ENCODE data around the gene POMGNT2. TPM values are rescaled to one million over a fixed set of nuclear protein-coding genes. Genes with fewer than 3 reads are reported as not detected.
"Not testable (repeated sequence)": the region's sequence is repeated elsewhere in the genome, so short reads cannot be mapped to it uniquely, and the experiment has no call there.

Gene POMGNT2
- total RNA-seq, 3 donors from 2014 or later: 14.6 to 19.0 (median 18.4) TPM

DNA sequence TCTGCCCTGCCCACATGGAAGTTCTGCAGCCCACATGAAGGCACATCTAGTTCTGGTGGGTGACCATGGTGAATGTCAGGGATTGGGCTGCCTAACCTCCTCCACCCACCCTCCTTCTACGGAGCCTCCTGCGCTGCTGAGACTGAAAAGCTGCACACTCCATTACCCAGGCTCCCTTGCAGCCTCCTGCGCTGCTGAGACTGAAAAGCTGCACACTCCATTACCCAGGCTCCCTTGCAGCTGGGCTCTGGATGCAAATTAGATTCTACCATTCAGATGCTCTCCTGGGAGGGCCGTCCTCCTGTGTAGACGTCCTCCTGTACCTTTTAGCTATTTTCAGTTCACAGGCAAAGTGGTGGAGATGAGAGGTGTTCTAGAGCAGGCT is 32.1 kb downstream of the POMGNT2 start:
- H3K9me3 ChIP-seq: no peaks in the 10 kb centered on the region
- intact Hi-C loops (cut with DNase I; ENCODE audit: low total_unique reads): no loop called here
- no peak overlapping the region for H3K4me3 ChIP-seq
- TF ChIP-seq, protein P1, sequence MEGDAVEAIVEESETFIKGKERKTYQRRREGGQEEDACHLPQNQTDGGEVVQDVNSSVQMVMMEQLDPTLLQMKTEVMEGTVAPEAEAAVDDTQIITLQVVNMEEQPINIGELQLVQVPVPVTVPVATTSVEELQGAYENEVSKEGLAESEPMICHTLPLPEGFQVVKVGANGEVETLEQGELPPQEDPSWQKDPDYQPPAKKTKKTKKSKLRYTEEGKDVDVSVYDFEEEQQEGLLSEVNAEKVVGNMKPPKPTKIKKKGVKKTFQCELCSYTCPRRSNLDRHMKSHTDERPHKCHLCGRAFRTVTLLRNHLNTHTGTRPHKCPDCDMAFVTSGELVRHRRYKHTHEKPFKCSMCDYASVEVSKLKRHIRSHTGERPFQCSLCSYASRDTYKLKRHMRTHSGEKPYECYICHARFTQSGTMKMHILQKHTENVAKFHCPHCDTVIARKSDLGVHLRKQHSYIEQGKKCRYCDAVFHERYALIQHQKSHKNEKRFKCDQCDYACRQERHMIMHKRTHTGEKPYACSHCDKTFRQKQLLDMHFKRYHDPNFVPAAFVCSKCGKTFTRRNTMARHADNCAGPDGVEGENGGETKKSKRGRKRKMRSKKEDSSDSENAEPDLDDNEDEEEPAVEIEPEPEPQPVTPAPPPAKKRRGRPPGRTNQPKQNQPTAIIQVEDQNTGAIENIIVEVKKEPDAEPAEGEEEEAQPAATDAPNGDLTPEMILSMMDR (IDR thresholded peaks at IDR 0.05): no peak
- no peak for TF ChIP-seq POLR2AphosphoS5 (IDR thresholded peaks at IDR 0.05)
- no peak for TF ChIP-seq POLR2A (IDR thresholded peaks at IDR 0.05)
- H3K27ac ChIP-seq: no peak overlapping the region
- no peak for DNase-seq (ENCODE audit: low spot score in 2 of 2)
- no peaks in the 10 kb centered on the region for H3K36me3 ChIP-seq
- H3K27me3 ChIP-seq: no peaks in the 10 kb centered on the region
- H3K4me1 ChIP-seq: no peaks in the 10 kb centered on the region

DNA sequence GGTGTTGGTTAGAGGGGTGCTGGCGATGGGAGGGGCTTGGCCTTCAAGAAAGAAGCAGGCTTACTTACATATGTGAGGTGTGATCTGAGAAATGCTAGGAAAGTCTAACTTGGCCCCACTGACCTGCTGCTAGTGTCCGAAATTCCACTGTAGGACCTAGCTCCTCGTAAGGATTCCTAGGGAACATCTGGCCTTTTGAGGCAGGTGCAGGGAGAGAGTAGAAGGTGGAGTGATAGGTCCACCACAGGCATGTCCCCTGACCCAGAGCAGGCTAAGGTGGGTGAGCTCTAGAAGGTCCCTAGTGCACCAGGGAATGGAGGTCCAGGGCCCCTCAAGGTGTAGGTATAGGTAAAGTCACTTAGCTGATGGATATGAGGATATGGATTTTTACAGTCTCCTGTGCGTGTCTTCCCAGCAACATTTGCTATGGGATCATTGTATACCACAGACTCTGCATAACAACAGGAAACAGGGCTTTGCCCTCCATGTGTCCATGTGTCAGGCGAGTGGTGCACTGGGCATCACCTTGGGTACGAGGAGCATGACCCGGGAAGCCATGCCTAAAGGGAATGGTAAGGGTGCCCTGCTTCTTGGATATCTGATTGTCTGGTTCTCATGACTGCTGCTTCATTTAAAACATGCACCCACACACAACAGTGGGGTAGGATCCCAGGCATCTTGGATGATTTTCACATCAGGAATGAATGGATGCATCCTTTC is 32.6 kb downstream of the POMGNT2 start:
- no peaks in the 10 kb centered on the region for H3K9me3 ChIP-seq
- TF ChIP-seq POLR2AphosphoS5 (IDR thresholded peaks at IDR 0.05) (no peak), POLR2A (IDR thresholded peaks at IDR 0.05) (no peak)
- TF ChIP-seq, protein P1 (IDR thresholded peaks at IDR 0.05): no peak
- H3K4me3 ChIP-seq: no peak overlapping the region
- no peaks in the 10 kb centered on the region for H3K36me3 ChIP-seq
- no peaks in the 10 kb centered on the region for H3K27me3 ChIP-seq
- intact Hi-C loops (cut with DNase I; ENCODE audit: low total_unique reads): no loop called here
- H3K27ac ChIP-seq: no peak overlapping the region
- H3K4me1 ChIP-seq: no peaks in the 10 kb centered on the region
- no peak for DNase-seq (ENCODE audit: low spot score in 2 of 2)

DNA sequence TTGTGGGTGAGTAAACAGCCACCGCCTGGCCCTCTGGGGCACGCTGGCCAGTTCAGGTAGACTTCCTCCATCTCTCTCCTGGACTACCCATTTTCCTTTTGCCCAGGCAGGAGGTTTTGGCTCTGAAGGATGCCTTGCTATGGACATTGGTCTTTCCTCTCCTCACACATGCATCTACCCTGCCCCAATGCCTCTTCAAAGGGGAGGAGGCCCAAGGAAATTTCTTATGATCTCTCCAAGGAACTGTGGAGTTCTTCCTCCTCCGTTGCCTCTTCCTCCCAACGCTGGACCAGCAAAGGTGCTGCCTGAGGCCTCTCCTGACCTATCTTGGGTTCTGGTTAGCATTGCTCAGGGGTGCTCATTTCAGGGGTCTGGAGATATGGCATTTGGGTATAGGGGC is 33.5 kb downstream of the POMGNT2 start:
- H3K4me1 ChIP-seq: no peaks in the 10 kb centered on the region
- H3K27ac ChIP-seq: no peak overlapping the region
- no peak for TF ChIP-seq POLR2AphosphoS5 (IDR thresholded peaks at IDR 0.05)
- TF ChIP-seq POLR2A (IDR thresholded peaks at IDR 0.05): no peak
- TF ChIP-seq, protein P1 (IDR thresholded peaks at IDR 0.05): no peak
- no peaks in the 10 kb centered on the region for H3K36me3 ChIP-seq
- H3K27me3 ChIP-seq: no peaks in the 10 kb centered on the region
- intact Hi-C loops (cut with DNase I; ENCODE audit: low total_unique reads): no loop called here
- no peak for DNase-seq (ENCODE audit: low spot score in 2 of 2)
- H3K4me3 ChIP-seq: no peak overlapping the region
- H3K9me3 ChIP-seq: no peaks in the 10 kb centered on the region

DNA sequence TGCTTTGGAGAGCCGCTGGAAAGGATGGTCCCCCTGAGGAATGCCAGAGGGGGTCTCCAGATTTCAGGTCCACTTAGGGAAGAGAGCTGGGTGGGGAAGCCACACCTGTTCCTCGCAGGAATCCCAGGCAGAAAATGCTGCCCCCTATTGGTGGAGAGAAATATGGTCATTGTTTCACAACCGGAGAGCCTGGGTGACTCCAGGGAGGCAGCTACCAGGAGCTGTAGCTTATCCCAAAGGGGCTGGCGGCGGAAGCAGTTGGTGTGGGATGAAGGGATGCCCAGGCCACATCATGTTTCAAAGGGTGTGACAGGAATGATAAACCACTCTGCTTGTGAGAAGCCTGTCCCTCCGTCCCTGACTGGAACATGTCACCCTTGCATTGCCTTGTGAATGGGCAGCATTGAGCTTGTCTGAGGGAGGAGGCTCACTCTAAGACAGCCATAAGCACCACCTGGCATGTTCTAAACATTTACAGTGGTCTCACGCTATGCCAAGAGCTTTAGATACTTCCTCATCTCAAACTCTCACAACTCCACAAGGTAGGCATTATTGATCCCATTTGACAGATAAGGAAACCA is 34.5 kb downstream of the POMGNT2 start:
- H3K4me1 ChIP-seq: no peaks in the 10 kb centered on the region
- intact Hi-C loops (cut with DNase I; ENCODE audit: low total_unique reads): no loop called here
- H3K27me3 ChIP-seq: no peaks in the 10 kb centered on the region
- H3K36me3 ChIP-seq: no peaks in the 10 kb centered on the region
- H3K9me3 ChIP-seq: no peaks in the 10 kb centered on the region
- TF ChIP-seq, protein P1 (IDR thresholded peaks at IDR 0.05): no peak
- TF ChIP-seq POLR2A (IDR thresholded peaks at IDR 0.05) (no peak), POLR2AphosphoS5 (IDR thresholded peaks at IDR 0.05) (no peak)
- H3K4me3 ChIP-seq: no peak overlapping the region
- DNase-seq (ENCODE audit: low spot score in 2 of 2): no peak
- no peak overlapping the region for H3K27ac ChIP-seq

DNA sequence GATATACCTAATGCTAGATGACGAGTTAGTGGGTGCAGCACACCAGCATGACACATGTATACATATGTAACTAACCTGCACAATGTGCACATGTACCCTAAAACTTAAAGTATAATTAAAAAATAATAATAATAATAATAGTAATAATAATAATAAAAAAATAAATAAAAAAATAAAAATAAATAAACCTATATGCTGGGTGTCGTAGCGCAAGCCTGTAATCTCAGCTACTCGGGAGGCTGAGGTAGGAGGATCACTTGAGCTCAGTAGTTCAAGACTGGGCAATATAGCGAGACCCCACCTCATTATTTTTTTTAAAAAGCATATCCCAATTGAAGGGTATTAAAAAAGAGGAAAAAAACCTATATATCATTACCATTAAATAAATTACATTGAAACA is 35.2 kb downstream of the POMGNT2 start:
- DNase-seq (ENCODE audit: low spot score in 2 of 2); H3K27ac ChIP-seq; H3K9me3 ChIP-seq; intact Hi-C loops (cut with DNase I; ENCODE audit: low total_unique reads); H3K36me3 ChIP-seq; H3K4me3 ChIP-seq; H3K4me1 ChIP-seq; H3K27me3 ChIP-seq: not testable (repeated sequence)
